ENCODE data around the gene TTC13. TPM values are rescaled to one million over a fixed set of nuclear protein-coding genes. Genes with fewer than 3 reads are reported as not detected.
A peak's percentile ranks its signal among the peaks of the same experiment; 100 is the strongest.

TTC13 gene
- total and polyA plus RNA-seq, 8 donors, result 15.2 to 29.4 (median 24.4) TPM

- H3K36me3 ChIP-seq, result no peaks in the 10 kb centered on the region
- no peak for TF ChIP-seq CTCF (IDR thresholded peaks at IDR 0.05)
- intact Hi-C loops (cut with DNase I), result no loop called here
- ATAC-seq, result no peak
- DNase-seq, result no peak
- peaks cover 16 to 44% of the 10 kb centered on the region in 2 donors for H3K4me1 ChIP-seq
- peak overlapping the region; percentile 86 to 87 for H3K4me3 ChIP-seq
- peaks cover 0 to 38% of the 10 kb centered on the region in 2 donors for H3K27me3 ChIP-seq
- H3K27ac ChIP-seq, result peak overlapping the region; percentile 75 to 82
- H3K9me3 ChIP-seq, result no peaks in the 10 kb centered on the region
Measured at GRCh38 chr1:230866171-230867070, 112.2 kb downstream of the TTC13 start.

- no peak overlapping the region for H3K4me3 ChIP-seq
- intact Hi-C loops (cut with DNase I), result no loop called here
- no peak for TF ChIP-seq CTCF (IDR thresholded peaks at IDR 0.05)
- no peak for ATAC-seq
- H3K9me3 ChIP-seq, result no peaks in the 10 kb centered on the region
- H3K27ac ChIP-seq, result peak overlapping the region in 1 of 2 donors; percentile 20
- no peaks in the 10 kb centered on the region for H3K36me3 ChIP-seq
- peaks cover 16 to 44% of the 10 kb centered on the region in 2 donors for H3K4me1 ChIP-seq
- DNase-seq, result no peak
- H3K27me3 ChIP-seq, result peaks cover 0 to 30% of the 10 kb centered on the region in 2 donors
Measured at GRCh38 chr1:230865062-230865817, 113.4 kb downstream of the TTC13 start.

- peak overlapping the region in 1 of 2 donors; percentile 20 for H3K27ac ChIP-seq
- no peak for ATAC-seq
- no peak for DNase-seq
- no peaks in the 10 kb centered on the region for H3K36me3 ChIP-seq
- no peak for TF ChIP-seq CTCF (IDR thresholded peaks at IDR 0.05)
- H3K4me1 ChIP-seq, result peaks cover 17 to 44% of the 10 kb centered on the region in 2 donors
- intact Hi-C loops (cut with DNase I), result no loop called here
- no peaks in the 10 kb centered on the region for H3K9me3 ChIP-seq
- H3K4me3 ChIP-seq, result no peak overlapping the region
- H3K27me3 ChIP-seq, result peaks cover 0 to 24% of the 10 kb centered on the region in 2 donors
Measured at GRCh38 chr1:230864441-230864840, 114.2 kb downstream of the TTC13 start.

- no peaks in the 10 kb centered on the region for H3K9me3 ChIP-seq
- peaks cover 15 to 37% of the 10 kb centered on the region in 2 donors for H3K4me1 ChIP-seq
- peaks cover 0 to 15% of the 10 kb centered on the region in 2 donors for H3K27me3 ChIP-seq
- peak overlapping the region in 1 of 2 donors; percentile 63 for H3K27ac ChIP-seq
- intact Hi-C loops (cut with DNase I), result no loop called here
- TF ChIP-seq CTCF (IDR thresholded peaks at IDR 0.05), result no peak
- DNase-seq (peak in 3 of 4 donors; percentile 81 to 84 (median 82)), ATAC-seq (peak; percentile 79)
- no peak overlapping the region for H3K4me3 ChIP-seq
- no peaks in the 10 kb centered on the region for H3K36me3 ChIP-seq
Measured at GRCh38 chr1:230863449-230863848, 115.2 kb downstream of the TTC13 start.
